Omental fat pad (tissue), 4 donors: ENCODE results near the gene CIROP. TPM values are rescaled to one million over a fixed set of nuclear protein-coding genes. Genes with fewer than 3 reads are reported as not detected.
A peak's percentile ranks its signal among the peaks of the same experiment; 100 is the strongest.

Experiments used
- ATAC-seq: fragments of 150-250 bp; one replicate; pipeline ENCODE4 v1.9.1; 2016; ENCODE audit warnings: mild to moderate bottlenecking, moderate library complexity; ENCODE audit not compliant: low FRiP score
- DNase-seq: peaks from one replicate; pipeline ENCODE4 v3.0.0-alpha.2; 2019; ENCODE audit warnings: low spot score
- total RNA-seq, 4 donors: library from RNA; depleted of rRNA; stranded (reverse); fragments of >200 nt; gene quantifications; one replicate each; pipeline ENCODE4 v1.1.0, GENCODE V29; 2016
- TF ChIP-seq, protein P1 (sequence below), 3 donors: fragments of 450-650 bp; IDR thresholded peaks; one replicate each; pipeline ENCODE4 v1.5.1; 2016 to 2017; ENCODE audit warnings: antibody characterized with exemption in 3 of 3, mild to moderate bottlenecking in 3 of 3, moderate library complexity in 2 of 3

Gene CIROP
- total RNA-seq, 4 donors from 2014 or later, result 0.25 TPM; not detected in 3

DNA sequence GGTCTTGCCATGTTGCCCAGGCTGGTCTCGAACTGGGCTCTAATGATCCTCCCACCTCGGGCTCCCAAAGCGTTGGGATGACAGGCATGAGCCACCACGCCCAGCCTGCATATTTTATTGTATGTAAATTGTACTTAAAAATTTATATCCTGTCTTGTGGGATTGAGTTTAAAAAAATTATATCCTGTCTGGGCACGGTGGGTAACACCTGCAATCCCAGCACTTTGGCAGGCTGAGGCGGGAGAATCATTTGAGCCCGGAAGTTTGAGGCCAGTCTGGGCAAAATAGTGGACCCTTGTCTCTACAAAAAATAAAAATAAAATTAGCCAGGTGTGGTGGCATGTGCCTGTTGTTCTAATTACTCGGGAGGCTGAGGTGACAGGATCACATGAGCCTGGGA lies 28.2 kb upstream of the CIROP start:
- no peak for DNase-seq
- ATAC-seq, result no peak
- TF ChIP-seq, protein P1, sequence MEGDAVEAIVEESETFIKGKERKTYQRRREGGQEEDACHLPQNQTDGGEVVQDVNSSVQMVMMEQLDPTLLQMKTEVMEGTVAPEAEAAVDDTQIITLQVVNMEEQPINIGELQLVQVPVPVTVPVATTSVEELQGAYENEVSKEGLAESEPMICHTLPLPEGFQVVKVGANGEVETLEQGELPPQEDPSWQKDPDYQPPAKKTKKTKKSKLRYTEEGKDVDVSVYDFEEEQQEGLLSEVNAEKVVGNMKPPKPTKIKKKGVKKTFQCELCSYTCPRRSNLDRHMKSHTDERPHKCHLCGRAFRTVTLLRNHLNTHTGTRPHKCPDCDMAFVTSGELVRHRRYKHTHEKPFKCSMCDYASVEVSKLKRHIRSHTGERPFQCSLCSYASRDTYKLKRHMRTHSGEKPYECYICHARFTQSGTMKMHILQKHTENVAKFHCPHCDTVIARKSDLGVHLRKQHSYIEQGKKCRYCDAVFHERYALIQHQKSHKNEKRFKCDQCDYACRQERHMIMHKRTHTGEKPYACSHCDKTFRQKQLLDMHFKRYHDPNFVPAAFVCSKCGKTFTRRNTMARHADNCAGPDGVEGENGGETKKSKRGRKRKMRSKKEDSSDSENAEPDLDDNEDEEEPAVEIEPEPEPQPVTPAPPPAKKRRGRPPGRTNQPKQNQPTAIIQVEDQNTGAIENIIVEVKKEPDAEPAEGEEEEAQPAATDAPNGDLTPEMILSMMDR (IDR thresholded peaks at IDR 0.05), result no peak

DNA sequence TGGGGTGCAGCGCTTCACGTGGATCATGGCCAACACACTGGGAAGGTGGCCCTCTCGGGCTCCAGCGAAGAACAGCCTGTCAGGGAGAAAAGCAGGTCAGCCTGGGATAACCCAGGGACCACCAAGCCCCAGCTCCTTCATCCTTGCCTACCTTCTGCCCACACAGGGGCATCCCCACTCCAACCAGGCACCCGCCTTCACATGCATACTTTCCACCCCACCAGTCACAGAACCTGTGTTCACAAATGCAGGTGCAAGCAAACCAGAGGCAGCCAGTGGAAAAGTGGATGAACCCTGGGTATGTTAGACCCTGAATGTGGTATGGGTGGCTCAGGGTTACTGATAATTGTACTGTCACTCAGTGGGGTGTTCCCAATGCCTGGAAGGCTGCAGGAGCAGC lies 26.7 kb upstream of the CIROP start:
- no peak for DNase-seq
- ATAC-seq, result no peak
- TF ChIP-seq, protein P1 (IDR thresholded peaks at IDR 0.05), result no peak

DNA sequence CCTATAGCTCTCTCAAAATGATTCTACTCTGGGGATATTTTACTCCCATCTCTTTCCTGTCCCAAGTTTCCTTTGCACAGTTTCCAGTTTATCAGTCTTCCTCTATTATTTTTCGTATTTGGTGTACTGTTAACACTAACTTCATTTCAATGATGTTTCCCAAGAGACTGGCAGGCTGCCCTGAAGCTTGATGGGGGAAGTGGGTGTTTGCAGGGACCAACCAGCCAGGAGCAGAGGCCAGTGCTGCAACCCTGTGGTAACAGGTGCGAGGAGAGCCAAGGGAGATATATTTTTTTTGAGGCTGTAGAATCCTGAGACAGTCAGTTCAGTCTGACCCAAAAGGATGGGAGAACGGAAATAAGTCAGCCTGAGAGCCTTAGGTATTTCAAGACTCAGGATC lies 26.1 kb upstream of the CIROP start:
- DNase-seq (peak; percentile 53), ATAC-seq (peak; percentile 34)
- TF ChIP-seq, protein P1 (IDR thresholded peaks at IDR 0.05), result no peak

DNA sequence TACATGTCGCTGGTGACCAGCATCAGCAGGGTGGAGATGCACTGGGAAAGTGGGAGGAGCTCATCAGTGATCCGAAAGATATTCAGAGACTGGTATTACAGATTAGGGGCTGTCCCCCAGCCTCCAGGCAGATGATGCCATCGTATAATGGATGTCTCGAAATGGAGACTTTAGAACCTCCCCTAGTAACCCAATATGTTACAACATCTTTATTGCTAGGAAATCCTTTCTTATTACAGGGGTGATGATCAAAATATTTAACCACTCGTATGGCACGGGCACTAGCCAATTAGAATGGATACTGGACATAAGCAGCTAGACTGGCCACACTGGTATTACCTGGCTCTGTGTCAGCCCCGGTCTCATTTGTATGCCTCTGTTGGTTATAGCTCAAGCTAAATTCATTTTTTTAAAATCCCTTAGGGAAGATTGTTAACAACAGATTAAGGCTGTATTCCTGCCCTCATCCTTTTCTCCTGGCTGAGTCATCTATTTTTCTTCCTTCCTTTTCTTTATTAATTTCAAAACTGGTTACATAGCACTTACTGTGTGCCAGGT lies 25.0 kb upstream of the CIROP start:
- no peak for DNase-seq
- TF ChIP-seq, protein P1 (IDR thresholded peaks at IDR 0.05), result no peak
- ATAC-seq, result no peak

DNA sequence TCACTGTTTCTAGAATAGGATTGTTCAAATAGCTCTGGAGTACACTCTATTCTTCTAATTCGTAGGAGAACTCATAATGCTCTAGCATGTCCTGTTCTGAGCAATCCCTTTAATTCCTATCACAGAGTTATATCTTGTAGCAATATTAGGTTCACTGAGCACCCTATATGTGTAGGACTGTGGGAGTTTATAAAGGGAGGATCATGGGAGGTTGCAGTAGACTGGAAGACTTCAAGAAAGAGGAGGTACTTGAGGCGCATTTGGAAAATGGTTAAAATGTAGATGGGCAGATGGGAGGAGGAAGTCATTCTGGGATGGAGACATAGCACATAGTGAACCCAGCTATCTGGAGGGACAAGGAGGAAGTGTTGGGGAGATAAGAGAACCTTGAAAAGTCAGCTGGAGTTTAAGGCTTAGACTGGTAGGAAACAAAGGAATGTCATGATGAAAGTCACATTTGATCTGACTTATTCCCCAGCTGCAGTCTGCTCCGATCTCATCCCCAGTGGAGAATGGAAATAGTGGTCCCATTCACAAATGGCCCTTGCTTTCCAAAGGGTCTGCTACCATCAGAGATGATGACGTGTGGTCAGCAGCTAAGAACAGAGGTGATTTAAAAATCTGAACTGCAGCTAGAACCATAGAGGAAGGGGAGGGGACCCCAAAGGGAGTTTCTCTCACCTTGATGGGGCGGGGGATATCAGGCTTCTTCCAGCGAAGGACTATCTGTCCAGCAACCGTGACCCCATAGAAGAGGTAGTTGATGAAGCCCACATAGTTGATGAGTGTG lies 24.4 kb upstream of the CIROP start:
- ATAC-seq (no peak), DNase-seq (no peak)
- TF ChIP-seq, protein P1 (IDR thresholded peaks at IDR 0.05), result no peak

DNA sequence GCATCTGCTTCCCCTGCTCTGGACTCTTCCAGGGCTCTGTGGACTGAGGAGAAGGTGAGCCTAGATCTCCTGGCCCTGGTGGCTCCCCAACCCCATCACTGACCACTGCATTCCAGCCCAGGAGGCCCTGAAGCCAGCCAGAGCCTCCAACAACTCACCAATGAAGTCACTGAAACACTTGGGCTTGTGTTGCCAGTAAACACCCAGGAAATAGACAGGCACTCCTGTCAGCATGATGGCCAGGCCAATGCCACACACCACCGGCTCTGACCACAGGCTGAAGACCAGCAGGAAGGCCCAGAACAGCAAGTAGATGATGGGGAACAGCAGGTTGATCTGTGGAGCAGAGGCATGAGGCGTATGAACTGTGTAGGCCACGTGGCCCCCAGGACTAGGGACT lies 23.1 kb upstream of the CIROP start:
- ATAC-seq, result no peak
- no peak for DNase-seq
- TF ChIP-seq, protein P1 (IDR thresholded peaks at IDR 0.05), result no peak
